ENCODE results near the gene FHIP2A.
"Not testable (repeated sequence)": the region's sequence is repeated elsewhere in the genome, so short reads cannot be mapped to it uniquely, and the experiment has no call there.

The FHIP2A gene

DNA sequence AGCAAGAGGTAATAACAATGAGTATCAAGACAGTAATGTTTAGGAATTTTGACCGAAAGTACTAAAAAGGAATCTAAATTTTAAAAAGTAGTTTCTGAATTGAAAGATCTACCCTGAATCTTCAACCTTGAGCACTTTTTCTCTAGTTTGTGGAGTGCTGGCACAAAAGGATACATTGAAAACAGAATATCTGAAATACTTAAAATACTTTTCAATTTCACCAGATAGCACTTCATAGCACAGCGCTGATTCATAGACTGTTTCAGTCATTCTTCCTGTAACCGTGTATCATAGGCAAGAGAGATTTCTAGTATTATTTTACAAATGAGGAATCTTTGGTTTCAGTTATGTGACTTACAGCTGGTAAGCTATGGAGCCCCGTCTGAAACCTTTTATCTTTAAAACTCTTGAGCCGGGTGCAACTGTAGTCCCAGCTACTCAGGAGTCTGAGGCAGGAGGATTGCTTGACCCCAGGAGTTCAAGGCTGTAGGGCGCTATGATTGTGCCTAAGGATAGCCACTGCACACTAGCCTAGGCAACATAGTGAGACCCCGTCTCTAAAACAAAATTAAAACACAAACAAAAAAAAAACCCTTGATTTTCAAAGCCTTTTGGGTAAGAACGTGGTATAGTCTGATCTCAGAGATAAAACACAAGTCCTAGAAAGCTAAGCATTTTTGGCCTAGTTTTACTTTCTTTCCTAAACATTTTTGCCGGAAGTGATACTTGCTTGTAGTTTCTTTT is 35.1 kb downstream of the FHIP2A start:
- no peak for DNase-seq
- TF ChIP-seq GATA1 (IDR thresholded peaks at IDR 0.05; ENCODE audit: low read depth, low read length): no peak

DNA sequence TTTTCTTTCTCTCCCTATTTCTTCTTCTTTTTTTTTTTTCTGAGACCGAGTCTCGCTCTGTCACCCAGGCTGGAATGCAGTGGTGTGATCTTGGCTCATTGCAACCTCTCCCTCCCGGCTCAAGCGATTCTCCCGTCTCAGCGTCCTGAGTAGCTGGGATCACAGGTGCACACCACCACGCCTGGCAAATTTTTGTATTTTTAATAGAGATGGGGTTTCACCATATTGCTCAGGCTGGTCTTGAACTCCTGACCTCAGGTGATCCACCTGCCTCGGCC is 35.6 kb downstream of the FHIP2A start:
- not testable (repeated sequence) for DNase-seq

DNA sequence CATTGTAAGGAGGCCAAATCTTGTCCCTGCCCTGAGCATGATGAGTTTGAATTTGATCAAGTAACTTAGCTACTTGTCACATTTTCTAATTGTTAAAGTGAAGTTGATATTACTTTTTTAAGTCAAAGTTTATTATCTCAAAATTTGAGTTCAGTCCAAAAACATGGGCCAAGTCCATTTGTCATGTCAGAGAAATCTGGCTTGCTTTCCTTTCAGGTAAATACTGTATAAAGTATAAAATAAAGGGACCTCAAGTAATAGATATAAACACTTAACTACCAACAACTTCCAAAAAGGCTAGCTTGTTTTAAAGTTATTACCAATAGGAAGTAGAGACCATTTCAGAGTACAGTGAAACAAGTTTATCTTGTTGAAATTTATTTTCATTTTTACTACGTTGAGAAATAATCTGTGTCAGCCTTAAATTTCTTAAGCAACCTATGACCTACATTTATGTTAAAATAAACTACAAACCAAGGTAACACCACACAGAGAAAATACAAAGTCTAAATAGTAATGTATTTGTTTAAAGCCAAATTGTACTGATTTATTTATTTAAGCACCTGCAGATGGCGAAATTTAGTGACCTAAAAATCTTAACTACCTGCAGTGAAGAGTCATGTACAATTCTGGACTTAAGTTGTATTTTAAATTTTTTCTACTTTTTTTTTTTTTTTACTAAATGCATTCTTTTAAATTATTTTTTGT is 36.5 kb downstream of the FHIP2A start:
- no peak for TF ChIP-seq POLR2A (IDR thresholded peaks at IDR 0.05; ENCODE audit: low read length)
- no peak for TF ChIP-seq GATA1 (IDR thresholded peaks at IDR 0.05; ENCODE audit: low read depth, low read length)
- no peak for DNase-seq

DNA sequence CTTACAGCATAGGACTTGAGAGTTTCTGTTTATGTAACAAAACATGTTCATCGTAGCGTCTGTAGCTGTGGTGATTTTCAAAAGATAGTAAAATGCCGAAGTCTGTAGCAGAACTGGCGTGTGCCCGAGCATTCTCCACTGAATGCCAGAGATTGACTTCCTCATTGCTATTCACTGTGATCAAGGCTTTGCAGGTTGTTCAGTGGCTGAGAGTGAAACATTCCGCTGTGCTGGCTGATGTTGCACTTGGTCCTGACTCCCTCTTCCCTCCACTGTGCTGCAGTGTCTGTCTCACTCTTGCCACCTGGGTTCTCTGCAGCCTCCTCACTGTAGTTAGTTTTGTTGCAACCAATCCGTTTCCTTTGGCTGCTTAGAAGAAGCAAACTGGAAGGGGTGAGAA is 37.6 kb downstream of the FHIP2A start:
- no peak for DNase-seq
- TF ChIP-seq GATA1 (IDR thresholded peaks at IDR 0.05; ENCODE audit: low read depth, low read length) (no peak), POLR2A (IDR thresholded peaks at IDR 0.05; ENCODE audit: low read length) (no peak)

DNA sequence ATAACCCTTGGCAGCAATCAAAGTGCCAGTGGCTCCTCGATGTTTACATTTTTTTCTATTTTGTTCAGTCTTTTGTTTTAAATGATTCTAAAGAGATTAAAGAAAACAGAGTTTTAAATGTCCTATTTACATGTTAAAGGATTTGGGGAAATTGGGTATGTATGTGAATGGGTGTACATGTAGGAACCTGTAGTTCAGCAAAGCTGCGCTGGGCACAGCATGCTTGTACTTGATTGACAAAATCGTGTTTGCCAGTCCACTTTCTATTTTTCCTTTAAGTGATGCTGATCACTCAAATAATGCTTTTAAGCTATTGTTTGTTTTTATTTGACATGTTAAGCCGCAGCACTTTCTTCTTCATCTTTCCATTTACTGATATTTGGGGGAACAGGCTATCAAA is 40.9 kb downstream of the FHIP2A start:
- TF ChIP-seq POLR2A (IDR thresholded peaks at IDR 0.05; ENCODE audit: low read length) (no peak), GATA1 (IDR thresholded peaks at IDR 0.05; ENCODE audit: low read depth, low read length) (no peak)
- no peak for DNase-seq

DNA sequence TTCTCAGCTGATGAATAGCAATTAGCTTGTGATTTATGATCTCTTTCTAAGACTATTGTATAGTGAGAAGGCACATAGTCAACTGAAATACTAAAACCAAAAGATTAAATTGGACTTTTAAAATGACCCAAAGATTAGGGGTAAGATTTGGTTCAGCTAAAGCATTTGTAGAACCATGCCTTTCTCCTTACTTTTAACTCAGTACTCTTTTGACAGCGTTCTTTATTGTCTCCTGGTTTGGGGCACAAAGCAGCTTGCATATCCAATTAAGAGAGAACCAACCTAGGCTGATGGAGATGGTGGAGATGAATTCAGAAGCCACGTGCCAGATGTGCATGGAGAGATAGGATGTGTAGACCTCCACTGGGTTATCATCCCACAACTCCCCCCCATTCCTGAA is 45.8 kb downstream of the FHIP2A start:
- no peak for DNase-seq
- TF ChIP-seq POLR2A (IDR thresholded peaks at IDR 0.05; ENCODE audit: low read length) (no peak), GATA1 (IDR thresholded peaks at IDR 0.05; ENCODE audit: low read depth, low read length) (no peak)

DNA sequence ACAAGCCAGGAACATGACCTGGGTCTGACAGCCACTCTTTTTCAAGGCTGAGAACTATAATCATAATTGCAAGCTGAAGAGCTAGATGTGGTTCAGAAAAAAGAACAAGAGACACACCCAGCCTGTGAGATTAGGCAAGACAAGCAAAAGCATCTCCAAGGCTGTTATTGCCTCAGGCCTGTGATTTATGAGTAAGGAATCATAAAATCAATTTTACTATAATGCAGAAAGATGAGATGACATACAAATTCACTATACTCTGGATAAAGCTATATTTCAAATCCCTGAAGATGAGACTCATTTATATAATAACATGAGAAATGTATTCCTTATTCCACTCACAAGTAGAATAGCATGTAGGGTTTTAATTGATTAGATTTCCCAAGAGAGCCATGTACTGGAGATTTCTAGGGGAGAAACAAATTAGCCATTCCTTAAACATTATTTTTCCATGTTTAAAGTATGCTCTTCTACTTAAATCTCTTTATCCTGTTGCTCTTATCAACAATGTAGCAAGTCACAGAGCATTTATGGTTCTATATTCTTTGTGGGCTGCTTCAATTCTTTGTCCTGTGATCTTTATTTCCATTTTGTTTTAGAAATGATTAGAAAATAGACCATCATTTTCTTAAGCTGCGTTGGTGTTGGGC is 47.4 kb downstream of the FHIP2A start:
- DNase-seq: no peak

DNA sequence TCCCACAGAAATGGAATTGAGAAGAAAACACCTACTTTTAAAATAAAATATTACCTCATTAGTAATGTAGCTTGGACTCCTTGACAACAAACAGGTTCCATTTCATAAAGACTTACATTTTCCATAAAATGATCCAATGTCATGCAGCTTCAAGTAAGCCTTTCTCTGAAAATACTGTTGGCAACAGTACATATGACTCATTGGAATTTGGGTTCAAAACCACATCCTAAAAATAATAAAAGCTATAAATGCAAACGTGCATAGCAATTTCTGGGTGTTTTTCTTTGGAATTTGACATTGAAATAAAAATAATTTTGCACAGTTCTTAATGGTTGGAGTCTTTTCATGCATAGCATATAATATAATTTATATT is 47.9 kb downstream of the FHIP2A start:
- DNase-seq: no peak
- no peak for TF ChIP-seq GATA1 (IDR thresholded peaks at IDR 0.05; ENCODE audit: low read depth, low read length)
- TF ChIP-seq POLR2A (IDR thresholded peaks at IDR 0.05; ENCODE audit: low read length): no peak

More for the DNA sequence above, 47.4 kb downstream of the FHIP2A start:
- TF ChIP-seq POLR2A (IDR thresholded peaks at IDR 0.05; ENCODE audit: low read length) (no peak), GATA1 (IDR thresholded peaks at IDR 0.05; ENCODE audit: low read depth, low read length) (no peak)

DNA sequence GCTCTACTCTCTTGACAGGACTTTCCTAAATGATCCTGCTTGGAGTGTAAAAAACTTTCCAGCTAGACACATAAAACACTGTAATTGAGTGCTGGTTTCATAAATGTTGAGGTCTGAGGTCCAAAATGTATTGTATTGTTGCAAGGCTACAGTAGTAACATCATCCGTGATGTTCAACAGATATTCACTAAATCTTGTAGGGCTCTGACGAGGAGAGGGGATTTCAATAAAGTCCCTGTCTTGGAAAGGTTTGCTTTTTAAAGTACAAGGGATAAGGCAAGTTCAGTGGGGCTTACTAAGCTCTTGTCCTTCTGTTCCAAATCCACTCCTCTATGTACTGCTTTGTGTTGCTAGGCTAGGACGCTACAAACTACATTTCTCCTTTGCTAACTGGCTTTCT is 48.9 kb downstream of the FHIP2A start:
- TF ChIP-seq POLR2A (IDR thresholded peaks at IDR 0.05; ENCODE audit: low read length) (no peak), GATA1 (IDR thresholded peaks at IDR 0.05; ENCODE audit: low read depth, low read length) (no peak)
- DNase-seq: no peak

DNA sequence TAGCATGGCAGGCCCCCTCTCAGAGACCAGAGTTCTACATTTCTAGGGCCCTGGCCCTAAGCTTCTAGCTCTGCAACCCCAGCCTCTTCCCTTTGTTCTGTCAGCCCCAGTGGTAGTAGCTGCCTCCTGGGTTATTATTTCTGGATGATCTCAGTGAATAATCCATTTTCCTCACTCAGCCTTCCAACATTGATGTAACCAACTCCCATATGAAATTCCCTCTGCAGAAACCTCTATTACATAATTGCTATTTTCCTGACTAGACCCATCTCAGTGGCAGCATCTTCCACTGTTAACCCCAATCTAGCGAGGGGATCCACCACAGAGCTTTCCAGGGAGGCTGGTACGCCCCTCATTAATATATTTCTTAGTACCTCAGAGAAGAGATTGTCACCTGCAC is 49.8 kb downstream of the FHIP2A start:
- DNase-seq: no peak
- TF ChIP-seq POLR2A (IDR thresholded peaks at IDR 0.05; ENCODE audit: low read length) (no peak), GATA1 (IDR thresholded peaks at IDR 0.05; ENCODE audit: low read depth, low read length) (no peak)

All from erythroblast (primary cell).